ENCODE data around the gene XK.
A peak's percentile ranks its signal among the peaks of the same experiment; 100 is the strongest.

Gene XK

GRCh38 chrX:37678574-37678973, 7.0 kb upstream of the XK start:
- no peak for DNase-seq (ENCODE audit: low spot score)

GRCh38 chrX:37679230-37679629, 6.4 kb upstream of the XK start:
- DNase-seq (ENCODE audit: low spot score): no peak

GRCh38 chrX:37679888-37680287, 5.7 kb upstream of the XK start:
- DNase-seq (ENCODE audit: low spot score): no peak

GRCh38 chrX:37684426-37684825, 1.2 kb upstream of the XK start:
- peak; percentile 1 for DNase-seq (ENCODE audit: low spot score)

GRCh38 chrX:37684973-37685372, 618 bp upstream of the XK start:
- no peak for DNase-seq (ENCODE audit: low spot score)

- DNase-seq (ENCODE audit: low spot score): no peak
Observed at GRCh38 chrX:37686369-37686995, 891 bp downstream of the XK start.

GRCh38 chrX:37686996-37687395, 1.4 kb downstream of the XK start:
- DNase-seq (ENCODE audit: low spot score): no peak

- no peak for DNase-seq (ENCODE audit: low spot score)
Observed at GRCh38 chrX:37690119-37690518, 4.5 kb downstream of the XK start.

GRCh38 chrX:37692918-37693317, 7.3 kb downstream of the XK start:
- no peak for DNase-seq (ENCODE audit: low spot score)

- no peak for DNase-seq (ENCODE audit: low spot score)
Observed at GRCh38 chrX:37697169-37697760, 11.7 kb downstream of the XK start.

GRCh38 chrX:37701588-37701987, 16.0 kb downstream of the XK start:
- DNase-seq (ENCODE audit: low spot score): peak; percentile 1

- DNase-seq (ENCODE audit: low spot score): no peak
Observed at GRCh38 chrX:37711991-37712390, 26.4 kb downstream of the XK start.

- DNase-seq (ENCODE audit: low spot score): no peak
Observed at GRCh38 chrX:37712458-37712857, 26.9 kb downstream of the XK start.

GRCh38 chrX:37714479-37714878, 28.9 kb downstream of the XK start:
- DNase-seq (ENCODE audit: low spot score): no peak

- DNase-seq (ENCODE audit: low spot score): no peak
Observed at GRCh38 chrX:37716602-37717001, 31.0 kb downstream of the XK start.

GRCh38 chrX:37717708-37718107, 32.1 kb downstream of the XK start:
- DNase-seq (ENCODE audit: low spot score): no peak

GRCh38 chrX:37722595-37722994, 37.0 kb downstream of the XK start:
- no peak for DNase-seq (ENCODE audit: low spot score)

- DNase-seq (ENCODE audit: low spot score): no peak
Observed at GRCh38 chrX:37726346-37726745, 40.8 kb downstream of the XK start.

GRCh38 chrX:37745354-37745753, 59.8 kb downstream of the XK start:
- peak; percentile 41 for DNase-seq (ENCODE audit: low spot score)

GRCh38 chrX:37745835-37746217, 60.2 kb downstream of the XK start:
- DNase-seq (ENCODE audit: low spot score): no peak

- no peak for DNase-seq (ENCODE audit: low spot score)
Observed at GRCh38 chrX:37746218-37746941, 60.8 kb downstream of the XK start.

GRCh38 chrX:37746951-37747350, 61.4 kb downstream of the XK start:
- DNase-seq (ENCODE audit: low spot score): no peak

- no peak for DNase-seq (ENCODE audit: low spot score)
Observed at GRCh38 chrX:37752281-37752680, 66.7 kb downstream of the XK start.
